Measurements from ENCODE around the gene ZFAND6. TPM values are rescaled to one million over a fixed set of nuclear protein-coding genes. Genes with fewer than 3 reads are reported as not detected.

Gene ZFAND6
- total RNA-seq, 1 donor from 2014 or later = 73.1 TPM

DNA sequence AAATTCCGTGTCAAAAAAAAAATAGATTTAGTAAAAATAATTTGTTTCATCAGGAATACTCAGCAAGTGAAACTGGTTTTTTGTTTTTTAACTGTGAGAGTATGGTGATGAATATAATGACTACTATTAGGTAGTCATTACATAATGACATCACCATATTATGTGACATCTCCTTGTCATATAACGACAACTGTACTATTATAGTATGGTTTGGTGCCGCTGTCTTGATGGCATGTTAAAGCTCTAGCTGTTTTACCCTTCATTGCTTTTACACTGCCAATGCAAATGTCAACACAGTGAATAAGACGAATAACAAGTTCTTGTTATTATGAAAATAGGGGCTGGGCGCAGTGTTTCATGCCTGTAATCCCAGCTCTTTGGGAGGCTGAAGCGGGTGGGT, 47.7 kb downstream of the ZFAND6 start:
- Mint-ChIP-seq H3K9me3 (ENCODE audit: low read depth) (no peaks in the 10 kb centered on the region), H3K4me1 (ENCODE audit: low read depth) (peaks cover 2% of the 10 kb centered on the region), H3K27me3 (no peaks in the 10 kb centered on the region), H3K27ac (no peak overlapping the region), H3K36me3 (ENCODE audit: insufficient read depth) (peaks cover 2% of the 10 kb centered on the region), H3K4me3 (ENCODE audit: low read depth) (no peak overlapping the region)
- no peak for DNase-seq (ENCODE audit: low spot score, unreplicated experiment)
- TF ChIP-seq, protein P1, sequence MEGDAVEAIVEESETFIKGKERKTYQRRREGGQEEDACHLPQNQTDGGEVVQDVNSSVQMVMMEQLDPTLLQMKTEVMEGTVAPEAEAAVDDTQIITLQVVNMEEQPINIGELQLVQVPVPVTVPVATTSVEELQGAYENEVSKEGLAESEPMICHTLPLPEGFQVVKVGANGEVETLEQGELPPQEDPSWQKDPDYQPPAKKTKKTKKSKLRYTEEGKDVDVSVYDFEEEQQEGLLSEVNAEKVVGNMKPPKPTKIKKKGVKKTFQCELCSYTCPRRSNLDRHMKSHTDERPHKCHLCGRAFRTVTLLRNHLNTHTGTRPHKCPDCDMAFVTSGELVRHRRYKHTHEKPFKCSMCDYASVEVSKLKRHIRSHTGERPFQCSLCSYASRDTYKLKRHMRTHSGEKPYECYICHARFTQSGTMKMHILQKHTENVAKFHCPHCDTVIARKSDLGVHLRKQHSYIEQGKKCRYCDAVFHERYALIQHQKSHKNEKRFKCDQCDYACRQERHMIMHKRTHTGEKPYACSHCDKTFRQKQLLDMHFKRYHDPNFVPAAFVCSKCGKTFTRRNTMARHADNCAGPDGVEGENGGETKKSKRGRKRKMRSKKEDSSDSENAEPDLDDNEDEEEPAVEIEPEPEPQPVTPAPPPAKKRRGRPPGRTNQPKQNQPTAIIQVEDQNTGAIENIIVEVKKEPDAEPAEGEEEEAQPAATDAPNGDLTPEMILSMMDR (IDR thresholded peaks at IDR 0.05; ENCODE audit: unreplicated experiment) = no peak

DNA sequence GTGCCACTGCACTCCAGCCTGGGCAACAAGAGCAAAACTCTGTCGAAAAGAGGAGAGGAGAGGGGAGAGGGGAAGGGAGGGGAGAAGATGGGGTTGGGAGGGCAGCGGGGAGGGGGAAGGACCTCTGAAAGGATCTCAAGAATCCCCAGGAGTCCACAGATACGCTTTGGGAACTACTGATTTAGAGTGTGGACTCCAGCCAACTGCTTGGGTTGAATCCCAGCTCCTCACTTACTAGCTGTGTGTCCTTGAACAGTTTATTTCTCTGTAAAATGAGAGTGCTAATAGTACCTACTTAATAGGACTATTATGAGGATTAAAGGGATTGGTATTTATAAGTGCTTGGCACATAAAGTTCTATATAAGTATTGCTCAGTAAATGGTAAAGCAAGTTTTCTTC, 48.3 kb downstream of the ZFAND6 start:
- H3K27ac Mint-ChIP-seq = no peak overlapping the region
- peaks cover 2% of the 10 kb centered on the region for H3K4me1 Mint-ChIP-seq (ENCODE audit: low read depth)
- peaks cover 2% of the 10 kb centered on the region for H3K36me3 Mint-ChIP-seq (ENCODE audit: insufficient read depth)
- no peaks in the 10 kb centered on the region for H3K9me3 Mint-ChIP-seq (ENCODE audit: low read depth)
- no peak overlapping the region for H3K4me3 Mint-ChIP-seq (ENCODE audit: low read depth)
- TF ChIP-seq, protein P1 (IDR thresholded peaks at IDR 0.05; ENCODE audit: unreplicated experiment) = no peak
- no peaks in the 10 kb centered on the region for H3K27me3 Mint-ChIP-seq
- no peak for DNase-seq (ENCODE audit: low spot score, unreplicated experiment)

DNA sequence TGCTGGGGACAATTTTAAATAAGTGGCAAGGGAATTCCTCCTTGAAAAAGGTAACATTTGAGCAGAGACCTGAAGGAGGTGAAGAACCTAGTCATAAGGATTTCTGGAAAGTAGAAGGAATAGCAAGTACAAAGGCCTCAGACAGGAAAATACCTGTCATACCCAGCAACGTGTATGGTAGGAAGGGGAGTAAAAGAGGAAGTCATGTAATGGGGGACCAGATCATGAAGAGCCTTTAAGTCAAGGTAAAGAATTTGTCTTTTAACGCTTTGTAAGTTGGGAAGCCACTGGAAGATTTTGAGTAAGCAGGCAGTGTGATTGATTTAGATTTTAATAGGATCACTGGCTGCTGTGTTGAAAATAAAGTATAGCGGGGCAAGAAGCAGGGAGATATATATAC, 49.9 kb downstream of the ZFAND6 start:
- TF ChIP-seq, protein P1 (IDR thresholded peaks at IDR 0.05; ENCODE audit: unreplicated experiment) = no peak
- Mint-ChIP-seq H3K4me1 (ENCODE audit: low read depth) (peaks cover 7% of the 10 kb centered on the region), H3K9me3 (ENCODE audit: low read depth) (no peaks in the 10 kb centered on the region), H3K27me3 (no peaks in the 10 kb centered on the region), H3K27ac (no peak overlapping the region), H3K4me3 (ENCODE audit: low read depth) (no peak overlapping the region), H3K36me3 (ENCODE audit: insufficient read depth) (peaks cover 2% of the 10 kb centered on the region)
- no peak for DNase-seq (ENCODE audit: low spot score, unreplicated experiment)

DNA sequence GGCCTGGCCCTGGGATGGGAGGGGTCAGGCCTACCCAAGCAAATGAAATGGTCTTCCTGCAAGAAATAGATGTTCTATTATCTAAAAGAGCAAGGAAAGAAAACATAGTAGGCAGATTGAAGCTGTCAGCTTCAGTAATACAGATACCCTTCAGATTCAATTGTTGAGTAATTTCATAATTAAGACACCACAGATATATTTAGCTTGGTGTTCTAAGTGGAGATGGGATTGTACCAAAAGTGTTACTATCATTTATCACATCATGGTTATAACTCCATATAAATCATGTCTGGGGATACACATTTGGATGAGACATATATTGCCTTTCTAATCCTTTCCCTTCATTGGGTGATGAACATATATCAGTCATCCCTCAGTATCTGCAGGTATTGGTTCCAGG, 51.4 kb downstream of the ZFAND6 start:
- TF ChIP-seq, protein P1 (IDR thresholded peaks at IDR 0.05; ENCODE audit: unreplicated experiment) = no peak
- Mint-ChIP-seq H3K4me1 (ENCODE audit: low read depth) (peaks cover 7% of the 10 kb centered on the region), H3K4me3 (ENCODE audit: low read depth) (no peak overlapping the region), H3K27ac (no peak overlapping the region), H3K36me3 (ENCODE audit: insufficient read depth) (no peaks in the 10 kb centered on the region), H3K9me3 (ENCODE audit: low read depth) (no peaks in the 10 kb centered on the region), H3K27me3 (no peaks in the 10 kb centered on the region)
- no peak for DNase-seq (ENCODE audit: low spot score, unreplicated experiment)

DNA sequence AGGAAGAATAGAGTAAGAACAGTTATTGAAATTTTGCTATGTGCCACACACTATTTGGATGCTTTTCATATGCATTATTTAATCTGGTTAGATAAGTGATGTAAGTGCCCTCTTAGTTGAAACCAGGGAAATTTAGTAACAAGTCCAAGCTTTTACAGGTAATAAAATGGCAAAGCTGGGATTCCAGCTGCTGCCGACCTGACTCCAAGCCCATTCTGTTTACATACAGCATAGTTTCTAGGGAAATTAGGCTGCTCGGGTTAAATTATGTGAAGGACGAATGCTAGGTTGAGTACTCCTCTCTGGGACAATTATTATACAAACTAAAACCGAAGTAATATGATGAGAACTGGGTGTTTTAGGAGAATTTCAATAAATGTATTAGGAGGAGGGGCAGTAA, 54.6 kb downstream of the ZFAND6 start:
- Mint-ChIP-seq H3K4me3 (ENCODE audit: low read depth) (no peak overlapping the region), H3K36me3 (ENCODE audit: insufficient read depth) (no peaks in the 10 kb centered on the region), H3K27me3 (no peaks in the 10 kb centered on the region), H3K9me3 (ENCODE audit: low read depth) (no peaks in the 10 kb centered on the region), H3K27ac (peak overlapping the region; percentile 30), H3K4me1 (ENCODE audit: low read depth) (peaks cover 7% of the 10 kb centered on the region)
- TF ChIP-seq, protein P1 (IDR thresholded peaks at IDR 0.05; ENCODE audit: unreplicated experiment) = no peak
- no peak for DNase-seq (ENCODE audit: low spot score, unreplicated experiment)
